ENCODE results near the gene RIPOR1.

GRCh38 chr16:67563708-67564468, 35.3 kb downstream of the RIPOR1 start:
- TF ChIP-seq CTCF (IDR thresholded peaks at IDR 0.05) (peak in 1 of 3 experiments; percentile 4), EP300 (IDR thresholded peaks at IDR 0.05) (no peak)

Data from esophagus muscularis mucosa (tissue), 3 donors.